IMR-90 (cell line): ENCODE measurements around the gene DYNLL2. TPM values are rescaled to one million over a fixed set of nuclear protein-coding genes. Genes with fewer than 3 reads are reported as not detected.

Source experiments
- ATAC-seq: fragments of 200-7000 bp; cut with Tn5 transposase; 2 replicates; pipeline ENCODE4 v1.9.1; 2020; ENCODE audit warnings: low read depth, mild to moderate bottlenecking, moderate library complexity
- BruUV-seq: library from RNA; stranded (reverse); fragments of 400-500 nt; replicated peaks from 2 replicates; lab custom pipeline; 2021; lab: Mats Ljungman, UMichigan
- CTCF ChIA-PET: fragments of 300-600 bp; formaldehyde crosslinking; extraction: SDS; loops from one replicate; lab custom pipeline; 2021; ENCODE audit warnings: antibody characterized with exemption; lab: Yijun Ruan, JAX
- POLR2A ChIA-PET: fragments of 300-600 bp; sonication (Branson Sonifier 250); formaldehyde crosslinking; loops from one replicate; lab custom pipeline; 2022; ENCODE audit warnings: antibody characterized with exemption; ENCODE audit not compliant: unreplicated experiment; lab: Charles Lee
- DNase-seq: peaks from one replicate; pipeline ENCODE4 v3.0.0; 2013
- H2AFZ ChIP-seq: replicated peaks from 2 replicates; pipeline ENCODE3; 2013; ENCODE audit warnings: low read length, mild to moderate bottlenecking; ENCODE audit not compliant: poor library complexity
- H2AK5ac ChIP-seq: 2 replicates; pipeline ENCODE4 v1.6.1; 2013; ENCODE audit warnings: low read depth, low read length, inconsistent platforms
- H2AK9ac ChIP-seq: replicated peaks from 2 replicates; pipeline ENCODE3; 2013; ENCODE audit warnings: mild to moderate bottlenecking, low read depth, low read length, moderate library complexity; ENCODE audit not compliant: poor library complexity
- H2BK120ac ChIP-seq: 2 replicates; pipeline ENCODE4 v1.6.1; 2013; ENCODE audit warnings: low read depth, low read length, inconsistent platforms
- H2BK15ac ChIP-seq: 3 replicates; pipeline ENCODE4 v1.6.1; 2013; ENCODE audit warnings: low read depth, low read length, inconsistent platforms
- H2BK20ac ChIP-seq: 2 replicates; pipeline ENCODE4 v1.6.1; 2013; ENCODE audit warnings: low read depth, mild to moderate bottlenecking, inconsistent platforms, low read length, moderate library complexity
- H2BK5ac ChIP-seq: 2 replicates; pipeline ENCODE4 v1.6.1; 2013; ENCODE audit warnings: mild to moderate bottlenecking, low read depth, low read length, inconsistent platforms; ENCODE audit not compliant: poor library complexity, severe bottlenecking
- H3K14ac ChIP-seq: replicated peaks from 2 replicates; pipeline ENCODE4 v1.6.1; 2013; ENCODE audit warnings: low read depth, low read length, inconsistent platforms
- H3K18ac ChIP-seq: 2 replicates; pipeline ENCODE4 v1.6.1; 2013; ENCODE audit warnings: low read depth, low read length, control low read depth
- H3K23ac ChIP-seq: 2 replicates; pipeline ENCODE4 v1.6.1; 2013; ENCODE audit warnings: low read depth, low read length, inconsistent platforms
- H3K27ac ChIP-seq: 2 replicates; pipeline ENCODE4 v1.5.1; 2013; ENCODE audit warnings: mild to moderate bottlenecking, control low read depth, low read length; ENCODE audit not compliant: insufficient read depth
- H3K27me3 ChIP-seq: 2 replicates; pipeline ENCODE4 v1.6.1; 2013; ENCODE audit warnings: low read length; ENCODE audit not compliant: control insufficient read depth, insufficient read depth
- H3K36me3 ChIP-seq: 2 replicates; pipeline ENCODE4 v1.6.1; 2013; ENCODE audit warnings: low read length, mixed read lengths; ENCODE audit not compliant: control insufficient read depth, insufficient read depth
- H3K4ac ChIP-seq: 2 replicates; pipeline ENCODE4 v1.6.1; 2013; ENCODE audit warnings: low read depth, low read length, inconsistent platforms
- H3K4me1 ChIP-seq: 2 replicates; pipeline ENCODE4 v1.6.1; 2013; ENCODE audit warnings: low read length, mixed read lengths; ENCODE audit not compliant: control insufficient read depth, insufficient read depth
- H3K4me2 ChIP-seq: 2 replicates; pipeline ENCODE4 v1.6.1; 2013; ENCODE audit warnings: low read depth, mild to moderate bottlenecking, control low read depth, low read length, moderate library complexity
- H3K4me3 ChIP-seq: 2 replicates; pipeline ENCODE4 v1.5.1; 2013; ENCODE audit warnings: low read depth, mild to moderate bottlenecking, control low read depth, low read length, moderate library complexity; ENCODE audit not compliant: insufficient read depth
- H3K56ac ChIP-seq: 2 replicates; pipeline ENCODE4 v1.6.1; 2013; ENCODE audit warnings: low read length, inconsistent platforms; ENCODE audit not compliant: insufficient read depth; ENCODE audit errors: extremely low read depth
- H3K79me1 ChIP-seq, 2 experiments: 2 replicates each; pipeline ENCODE4 v1.6.1; 2013; ENCODE audit warnings: low read length in 2 of 2, inconsistent platforms in 1 of 2, low read depth in 1 of 2
- H3K9ac ChIP-seq: 2 replicates; pipeline ENCODE4 v1.6.1; 2013; ENCODE audit warnings: low read depth, low read length, control low read depth
- H3K9me1 ChIP-seq: 2 replicates; pipeline ENCODE4 v1.6.1; 2013; ENCODE audit warnings: low read length, inconsistent platforms; ENCODE audit not compliant: insufficient read depth
- H3K9me3 ChIP-seq: 2 replicates; pipeline ENCODE4 v1.6.1; 2013; ENCODE audit warnings: low read length; ENCODE audit not compliant: control insufficient read depth, insufficient read depth
- H4K20me1 ChIP-seq: 2 replicates; pipeline ENCODE4 v1.6.1; 2013; ENCODE audit warnings: low read length, inconsistent platforms; ENCODE audit not compliant: insufficient read depth
- H4K5ac ChIP-seq: 2 replicates; pipeline ENCODE4 v1.6.1; 2013; ENCODE audit warnings: mild to moderate bottlenecking, low read depth, low read length, control low read depth
- H4K8ac ChIP-seq, 2 experiments: 2 replicates each; pipeline ENCODE4 v1.6.1; 2013; ENCODE audit warnings: low read depth in 2 of 2, low read length in 2 of 2, control low read depth in 1 of 2, inconsistent platforms in 1 of 2
- H4K91ac ChIP-seq: 2 replicates; pipeline ENCODE4 v1.6.1; 2013; ENCODE audit warnings: low read depth, low read length, inconsistent platforms; ENCODE audit not compliant: insufficient read depth
- ELK1 ChIP-seq: fragments of 150-350 bp; IDR thresholded peaks from 2 replicates; pipeline ENCODE4 v1.6.1; 2016; ENCODE audit warnings: low read depth, mild to moderate bottlenecking, low read length, moderate library complexity, borderline replicate concordance
- MAZ ChIP-seq: IDR thresholded peaks from 2 replicates; pipeline ENCODE4 v1.6.1; 2012; ENCODE audit warnings: low read depth, mild to moderate bottlenecking, low read length, improper control_type of control experiment, moderate library complexity, borderline replicate concordance
- MXI1 ChIP-seq: IDR thresholded peaks from 2 replicates; pipeline ENCODE4 v1.6.1; 2012; ENCODE audit warnings: low read depth, mild to moderate bottlenecking, low read length, moderate library complexity, borderline replicate concordance
- NFE2L2 ChIP-seq: fragments of 150-350 bp; IDR thresholded peaks from 2 replicates; pipeline ENCODE4 v1.6.1; 2016; ENCODE audit warnings: low read depth, mild to moderate bottlenecking, low read length
- POLR2A ChIP-seq: IDR thresholded peaks from 2 replicates; pipeline ENCODE4 v1.6.1; 2012; ENCODE audit warnings: mild to moderate bottlenecking, low read depth, low read length
- WGBS, 2 experiments: methylation state at CpG; one replicate each; pipeline versions ENCODE4 v1.1.5 to v1.1.7; 2013; ENCODE audit warnings: missing lambda C conversion rate in 2 of 2; ENCODE audit not compliant: insufficient read length in 1 of 2; ENCODE audit errors: extremely low coverage in 2 of 2; 5-methylcytosine and 5-hydroxymethylcytosine counted together
- dilution Hi-C: fragments of 300-500 bp; cut with HindIII; formaldehyde crosslinking; loops from one replicate; pipeline ENCODE4 v1.14.3; 2018; ENCODE audit warnings: low sequenced_read_pairs; ENCODE audit not compliant: unreplicated experiment
- in situ Hi-C: fragments of 300-500 bp; cut with MboI; formaldehyde crosslinking; loops from 3 replicates; pipeline ENCODE4 v1.14.3; 2019; ENCODE audit warnings: low sequenced_read_pairs, inconsistent platforms, mixed read lengths
- intact Hi-C: fragments of 100-400 bp; cut with micrococcal nuclease; formaldehyde crosslinking; loops from 2 replicates; pipeline ENCODE4 v1.10.0; 2022
- polyA plus RNA-seq, 3 experiments: library from polyadenylated mRNA; depleted of rRNA; stranded (reverse); fragments of >200 nt; gene quantifications; 2 replicates each; pipeline ENCODE4 v1.2.3, GENCODE V29; 2012; ENCODE audit warnings: low replicate concordance in 1 of 3
- total RNA-seq: library from RNA; depleted of rRNA; stranded (reverse); fragments of >200 nt; gene quantifications from 2 replicates; pipeline ENCODE4 v1.2.3, GENCODE V29; 2012

Gene DYNLL2
- total and polyA plus RNA-seq, 2 of the 4 experiments (the other 2 are of a cell fraction): 9.1 to 14.2 TPM

GRCh38 chr17:58082341-58082869 lies 814 bp upstream of the DYNLL2 start (continued):
- no peak for TF ChIP-seq ELK1

- H4K5ac ChIP-seq: no peak overlapping the region; the same call in 1 of the 2 replicates
- ChIA-PET CTCF (no interaction called here), POLR2A (interaction anchor here (0.6 to 1.3 kb wide), 5 partner anchors 59 to 902 kb away, joined by 3 to 6 read pairs (median 5); partner anchors contain the start of gene SRSF1)
- no peak overlapping the region for H3K18ac ChIP-seq
- peaks cover 48% of the 10 kb centered on the region for H4K20me1 ChIP-seq
- peak overlapping the region; percentile 48 for H2AK5ac ChIP-seq
- H3K23ac ChIP-seq: peak overlapping the region; percentile 92
- H2BK15ac ChIP-seq: no peak overlapping the region
- peak overlapping the region; percentile 76 for H3K9ac ChIP-seq
- peaks cover 13% of the 10 kb centered on the region for H3K4me1 ChIP-seq
- H4K91ac ChIP-seq: no peak overlapping the region; the same call in 1 of the 2 replicates
- H4K8ac ChIP-seq: no peak overlapping the region; a peak in 1 of 4 replicates
- DNase-seq (peak; percentile 43), ATAC-seq (peak; percentile 65)
- peaks cover 34% of the 10 kb centered on the region for H3K9me1 ChIP-seq
- H2AK9ac ChIP-seq: peak overlapping the region; percentile 97
- WGBS, 2 experiments: 5% methylated on average over 11 of the region's 92 CpGs; no CpG with 5 or more reads in 1 of the 2 experiments
- H2BK5ac ChIP-seq: peak overlapping the region; percentile 59
- H3K4ac ChIP-seq: peak overlapping the region; percentile 76
- dilution Hi-C loops: no loop called here
- BruUV-seq: no TSS peak
- no peak overlapping the region; the same call in 1 of the 2 replicates for H3K56ac ChIP-seq
- H3K4me3 ChIP-seq: peak overlapping the region; percentile 74
- no peak overlapping the region for H2BK120ac ChIP-seq
- peak overlapping the region; percentile 87 for H2AFZ ChIP-seq
- in situ Hi-C loops: no loop called here
- TF ChIP-seq POLR2A (peak; percentile 9; the same call in 1 of the 2 replicates), MAZ (peak; percentile 84), NFE2L2 (no peak; the same call in 1 of the 2 replicates), MXI1 (peak; percentile 78; the same call in 1 of the 2 replicates)
- no peaks in the 10 kb centered on the region for H3K9me3 ChIP-seq
- H3K27me3 ChIP-seq: peaks cover 9% of the 10 kb centered on the region
- H3K4me2 ChIP-seq: peak overlapping the region; percentile 91
- H3K27ac ChIP-seq: peak overlapping the region; percentile 48
- intact Hi-C loops: loop anchor here (1.0 kb wide), 2 partner anchors 76 to 233 kb away; partner anchors contain the start of genes MRPS23 and SRSF1
- peak overlapping the region; percentile 92 for H3K14ac ChIP-seq
- peaks cover 10 to 48% of the 10 kb centered on the region in 2 experiments; a peak in 3 of 4 replicates for H3K79me1 ChIP-seq
- H2BK20ac ChIP-seq: no peak overlapping the region
- H3K36me3 ChIP-seq: peaks cover 19% of the 10 kb centered on the region
Measured at GRCh38 chr17:58083491-58084316, 485 bp downstream of the DYNLL2 start.
